NCI-H1694 (cell line): ENCODE results near the gene SH3RF3.

ENCODE experiments used
- DNase-seq: peaks from one replicate; lab custom pipeline; 2025; lab: John Stamatoyannopoulos, UW

The SH3RF3 gene

DNA sequence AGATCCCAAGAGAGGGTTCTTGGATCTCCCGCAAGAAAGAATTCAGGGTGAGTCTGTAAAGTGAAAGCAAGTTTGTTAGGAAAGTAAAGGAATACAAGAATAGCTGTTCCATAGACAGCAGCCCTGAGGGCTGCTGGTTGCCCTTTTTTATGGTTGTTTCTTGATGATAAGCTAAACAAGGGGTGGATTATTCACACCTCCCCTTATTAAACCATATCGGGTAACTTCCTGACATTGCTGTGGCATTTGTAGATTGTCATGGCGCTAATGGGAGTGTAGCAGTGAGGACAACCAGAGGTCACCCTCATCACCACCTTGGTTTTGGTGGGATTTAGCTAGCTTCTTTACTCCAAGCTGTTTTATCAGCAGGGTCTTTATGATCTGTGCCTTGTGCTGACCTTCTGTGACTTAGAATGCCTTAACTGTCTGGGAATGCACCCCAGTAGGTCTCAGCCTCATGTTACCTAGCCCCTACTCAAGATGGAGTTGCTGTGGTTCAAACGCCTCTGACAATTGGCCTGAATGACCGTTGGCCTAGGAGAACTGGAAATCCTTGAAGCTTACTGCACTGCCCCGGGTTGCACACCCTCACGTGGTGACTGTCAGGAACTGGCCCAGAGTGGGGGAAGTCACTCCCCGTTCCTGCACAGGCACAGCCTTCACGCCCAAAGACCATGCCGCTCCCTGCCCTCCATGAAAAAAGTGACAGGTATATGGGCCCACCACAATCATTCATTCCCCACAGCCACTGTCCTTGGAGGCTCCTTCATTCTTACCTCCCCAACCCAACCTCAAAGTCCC lies 347.8 kb downstream of the SH3RF3 start:
- no peak for DNase-seq

DNA sequence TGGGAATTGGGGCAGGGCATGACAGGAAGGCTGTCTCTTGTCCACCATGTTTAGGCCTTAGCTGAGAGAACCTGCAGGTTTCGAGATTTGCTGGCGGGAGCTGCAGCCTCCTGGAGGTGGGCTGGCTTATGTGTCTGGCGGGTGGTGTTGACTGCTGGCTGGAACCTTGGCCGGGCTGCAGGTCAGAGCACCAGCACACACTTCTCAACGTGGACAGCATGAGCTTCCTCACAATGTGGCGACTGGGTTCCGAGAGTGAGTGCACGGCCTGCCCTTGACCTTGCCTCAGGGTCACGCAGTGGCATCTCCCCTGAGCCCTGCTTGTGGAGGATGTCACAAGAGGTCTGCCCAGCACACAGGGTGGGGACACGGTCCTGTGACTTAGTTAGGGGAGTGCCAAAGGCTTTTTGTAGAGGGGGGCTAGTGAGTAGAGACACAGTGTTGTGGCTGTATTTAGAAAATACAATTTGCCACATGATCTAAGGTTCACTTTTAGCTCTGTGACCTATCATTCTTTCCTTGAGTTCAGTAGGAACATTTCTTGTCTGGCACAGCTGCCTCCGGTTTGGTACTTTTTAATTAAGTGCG lies 350.0 kb downstream of the SH3RF3 start:
- no peak for DNase-seq

DNA sequence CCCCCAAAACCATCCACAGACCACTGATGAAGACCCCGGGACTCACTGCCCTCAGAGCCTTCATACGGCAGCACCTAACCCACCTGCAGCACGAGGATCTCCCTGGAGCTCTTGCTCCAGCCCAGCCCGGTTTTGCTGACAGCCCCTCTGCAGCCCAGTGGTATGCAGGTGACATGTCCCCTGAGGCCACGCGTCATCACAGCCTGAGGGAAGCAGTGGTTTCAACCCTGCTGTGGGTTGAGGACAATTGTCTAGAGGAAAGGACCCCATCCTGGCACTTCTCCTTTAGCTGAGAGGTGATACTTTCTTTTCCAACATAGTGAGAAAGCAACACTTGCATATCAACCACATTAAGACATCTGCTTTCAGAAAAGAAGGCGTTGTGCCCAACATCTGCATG lies 350.8 kb downstream of the SH3RF3 start:
- DNase-seq: no peak

DNA sequence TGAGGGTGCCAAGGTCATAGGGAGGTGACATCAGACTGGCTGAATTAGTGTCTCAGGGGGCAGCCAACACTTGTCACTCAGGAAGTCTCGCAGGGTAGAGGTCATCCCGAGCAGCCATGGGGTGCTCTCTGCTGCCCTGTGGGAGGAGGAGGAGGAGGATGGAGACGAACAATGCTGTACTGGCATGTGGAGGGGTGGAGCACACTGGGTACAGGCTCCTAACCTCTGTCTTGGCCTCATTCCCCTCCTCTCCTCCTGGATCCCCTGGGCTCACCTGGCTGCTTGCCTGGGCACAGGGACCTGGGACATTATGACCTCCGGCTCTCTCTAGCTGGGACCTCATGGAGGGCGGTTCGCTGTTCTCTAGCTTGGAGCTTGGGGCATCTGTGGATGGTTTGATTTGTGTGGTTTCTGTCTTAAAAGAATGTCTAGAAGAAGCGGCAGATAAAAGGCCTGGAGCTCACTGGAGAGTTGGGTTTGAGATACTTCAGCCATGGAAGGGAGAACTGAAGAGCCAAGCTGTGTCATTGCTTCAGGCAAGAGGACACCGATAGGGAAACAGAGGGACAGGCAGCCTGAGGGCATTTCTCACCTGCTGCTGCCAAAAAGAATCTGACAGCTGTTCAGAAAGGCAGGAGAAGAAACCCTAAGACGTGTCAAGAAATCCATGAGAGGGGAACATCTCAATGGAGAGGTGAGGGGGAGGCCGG lies 351.6 kb downstream of the SH3RF3 start:
- no peak for DNase-seq

DNA sequence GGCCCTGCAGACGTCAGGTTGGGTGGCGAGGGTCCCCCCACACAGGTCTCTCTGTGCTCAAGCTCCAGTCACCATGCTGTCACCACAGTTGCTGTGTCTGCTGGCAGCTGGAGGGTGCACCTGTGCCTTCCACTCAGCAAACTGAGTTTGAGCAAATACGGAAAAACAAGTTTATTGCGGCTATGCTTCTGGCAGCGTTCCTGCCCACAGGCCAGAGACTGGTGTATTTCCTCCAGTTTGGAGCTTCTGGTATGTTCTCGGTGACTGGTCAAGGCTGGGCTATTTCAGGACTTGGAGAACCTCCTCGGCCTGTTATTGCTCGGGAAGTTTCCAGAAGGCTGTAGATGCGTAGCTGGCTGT lies 352.2 kb downstream of the SH3RF3 start:
- peak; percentile 71 for DNase-seq

DNA sequence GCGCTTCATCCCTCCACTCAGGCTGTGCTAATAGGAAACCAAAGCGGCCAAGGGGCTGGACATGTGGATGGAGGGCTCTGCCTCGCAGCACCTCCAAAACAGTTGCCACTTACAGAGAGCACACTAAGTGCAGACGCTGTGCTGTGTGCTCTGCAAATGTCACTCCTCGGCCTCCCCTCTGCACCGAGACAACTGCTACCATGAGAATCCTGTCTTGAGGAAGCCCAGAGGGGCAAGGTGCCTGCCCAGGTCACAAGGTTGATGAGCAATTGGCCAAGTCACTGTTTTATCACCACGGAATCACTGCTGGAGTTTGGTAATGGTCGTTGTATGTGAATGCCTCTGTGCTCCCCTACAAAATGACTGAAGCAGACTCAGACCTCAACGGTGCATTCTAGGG lies 352.6 kb downstream of the SH3RF3 start:
- no peak for DNase-seq

DNA sequence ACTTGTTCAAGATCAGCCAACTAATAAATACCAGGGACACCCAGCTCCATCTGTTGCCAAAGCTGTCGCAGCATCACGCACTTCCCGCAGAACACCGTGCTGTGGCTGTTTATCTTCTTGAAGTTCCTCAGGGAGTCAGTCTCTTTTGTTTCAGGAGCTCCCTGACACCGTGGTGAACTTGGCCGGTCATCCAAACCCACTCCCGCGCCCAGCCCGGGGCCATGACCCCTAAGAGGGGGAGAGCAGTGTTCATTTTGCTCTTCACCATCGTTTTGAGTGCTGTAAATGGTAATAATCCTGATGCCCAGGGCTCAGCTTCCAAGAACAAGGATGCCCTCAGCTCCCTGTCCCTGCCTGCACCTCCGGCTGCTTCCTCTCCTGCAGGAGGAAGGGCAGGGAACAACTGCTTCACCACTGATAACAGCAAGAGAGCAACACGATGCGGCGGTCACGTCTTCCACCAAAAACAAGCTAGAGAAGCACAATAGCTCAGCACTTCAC lies 353.4 kb downstream of the SH3RF3 start:
- peak; percentile 33 for DNase-seq

DNA sequence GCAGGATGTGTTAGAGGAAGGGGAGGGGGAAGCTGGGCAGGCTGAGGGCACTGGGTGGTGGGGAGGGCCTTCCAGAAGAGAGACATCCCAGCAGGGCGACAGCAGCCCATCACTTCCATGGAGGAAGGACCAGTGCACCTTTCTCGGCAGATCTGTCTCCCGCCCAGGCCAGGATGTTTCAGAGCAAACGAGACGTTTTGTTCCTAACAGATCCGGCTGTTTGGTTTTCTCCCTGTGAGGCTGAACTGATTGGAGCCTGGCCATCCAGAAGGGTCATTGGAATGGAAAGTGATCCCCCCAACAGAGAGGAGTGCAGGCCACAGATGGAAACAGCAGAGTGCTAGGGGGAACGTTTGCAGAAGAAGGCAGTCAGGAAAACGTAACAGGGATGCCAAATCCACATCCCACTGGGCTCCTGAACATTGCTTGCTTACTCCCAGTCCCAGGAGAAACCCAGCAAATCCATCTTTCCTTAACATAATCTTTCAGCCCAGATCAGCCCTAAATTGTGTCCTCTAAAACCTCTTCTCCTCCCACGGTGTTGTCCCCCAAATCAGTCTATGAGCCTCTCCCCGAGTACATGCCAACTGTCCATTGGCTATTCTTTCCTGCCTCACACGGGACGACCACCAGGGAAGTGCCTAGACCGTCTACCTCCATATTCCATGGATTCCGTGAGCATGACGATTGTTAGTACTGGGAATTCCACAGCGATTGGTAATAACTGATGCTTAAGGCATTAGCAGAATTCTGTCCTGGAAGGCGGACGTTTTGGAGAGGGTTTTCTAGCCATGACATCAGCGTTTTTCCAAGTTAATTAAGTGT lies 357.9 kb downstream of the SH3RF3 start:
- no peak for DNase-seq

DNA sequence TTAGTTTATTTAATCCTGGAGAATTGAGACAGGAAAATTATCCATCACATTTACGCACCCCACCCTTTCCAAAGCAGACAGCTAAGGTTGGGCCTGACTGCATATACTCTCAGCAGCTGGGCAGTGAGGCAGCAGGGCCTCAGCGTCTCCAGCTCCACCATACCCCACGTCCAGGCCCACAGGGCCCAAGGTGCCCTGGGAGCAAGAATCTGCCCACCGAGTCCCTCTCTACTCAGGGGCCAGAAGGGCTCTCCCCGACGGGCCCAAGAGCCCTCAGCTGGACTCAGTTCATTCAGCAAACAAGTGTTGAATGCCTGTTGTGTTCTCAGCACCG lies 358.5 kb downstream of the SH3RF3 start:
- DNase-seq: no peak

DNA sequence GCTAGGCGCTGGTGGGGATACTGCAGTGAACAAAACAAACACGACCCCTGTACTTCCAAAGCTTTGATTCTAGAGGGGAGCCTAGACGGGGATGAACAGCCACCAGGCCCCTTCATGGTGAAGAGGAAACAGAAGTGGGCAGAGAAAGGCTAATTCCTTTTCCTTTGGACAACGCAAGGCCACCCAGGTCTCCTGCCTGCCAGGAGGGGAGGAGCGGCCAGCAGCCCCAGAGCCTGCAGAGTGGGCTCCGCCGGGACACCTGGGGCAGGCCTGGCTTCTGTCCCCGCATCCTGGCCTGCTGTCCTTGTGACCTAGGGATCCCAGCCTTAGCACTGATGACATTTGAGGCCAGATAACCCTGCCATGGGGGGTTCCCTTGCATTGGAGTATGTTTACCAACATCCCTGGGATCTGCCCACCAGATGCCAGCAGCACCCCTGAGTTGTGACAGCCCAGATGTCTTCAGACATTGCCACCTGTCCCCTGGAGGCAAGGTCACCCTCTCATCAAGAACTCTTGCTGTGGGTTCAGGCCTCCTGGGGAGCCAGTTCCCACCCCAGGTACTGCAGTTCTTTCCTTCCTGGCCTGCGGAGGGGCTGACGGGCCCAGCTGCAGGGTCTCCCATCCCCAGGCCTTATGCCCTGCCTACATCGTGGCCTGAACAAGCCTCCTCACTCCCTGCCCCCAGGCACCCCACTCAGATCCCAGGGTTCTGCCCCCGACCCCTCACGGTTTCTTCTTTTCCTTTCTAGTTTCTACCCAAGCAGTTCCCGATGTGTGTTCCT lies 359.1 kb downstream of the SH3RF3 start:
- DNase-seq: no peak

DNA sequence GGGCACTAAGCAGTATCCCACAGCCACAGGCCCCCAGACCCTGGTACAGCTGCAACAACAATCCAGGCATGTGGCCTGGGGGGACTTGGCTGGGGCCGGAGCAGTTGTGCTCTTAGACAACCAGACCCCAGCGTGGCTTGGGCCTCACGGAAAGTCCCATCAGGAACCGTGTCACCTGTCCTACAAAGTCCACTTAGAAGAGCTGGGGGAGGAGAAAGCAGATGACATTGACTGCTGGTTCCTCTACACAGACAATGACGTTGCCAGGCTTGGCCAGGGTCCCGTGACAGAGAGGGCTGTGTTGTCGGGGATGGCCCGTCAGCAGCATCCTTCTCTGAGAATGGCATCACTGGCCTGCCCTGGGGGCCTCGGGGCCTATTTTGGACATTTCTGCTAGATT lies 360.3 kb downstream of the SH3RF3 start:
- DNase-seq: no peak

DNA sequence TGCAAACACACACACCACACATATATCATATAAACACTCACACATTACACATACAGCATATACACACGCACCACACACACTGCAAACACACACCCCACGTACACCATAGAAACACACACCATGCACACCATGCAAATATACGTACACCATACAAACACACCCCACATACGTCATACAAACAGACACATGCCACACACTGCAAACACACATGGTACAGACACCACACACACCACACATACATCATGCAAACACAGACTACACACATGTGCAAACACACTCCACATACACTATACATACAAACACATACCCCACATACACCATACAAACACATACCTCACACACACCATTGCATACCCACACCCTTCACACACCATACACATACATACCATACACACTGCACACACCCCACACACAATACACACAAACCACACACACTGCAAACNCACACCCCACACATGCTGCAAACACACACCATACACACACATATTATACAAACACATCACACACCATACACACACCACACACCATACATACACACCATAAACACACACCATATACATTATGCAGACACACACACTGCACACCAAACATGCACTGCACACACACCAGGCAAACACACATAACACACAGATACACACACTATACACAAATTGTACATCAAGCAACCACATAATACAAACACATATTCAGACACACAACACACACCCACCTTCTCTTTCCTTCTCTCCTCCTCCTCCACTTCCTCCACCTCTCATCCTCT lies 364.4 kb downstream of the SH3RF3 start:
- no peak for DNase-seq

DNA sequence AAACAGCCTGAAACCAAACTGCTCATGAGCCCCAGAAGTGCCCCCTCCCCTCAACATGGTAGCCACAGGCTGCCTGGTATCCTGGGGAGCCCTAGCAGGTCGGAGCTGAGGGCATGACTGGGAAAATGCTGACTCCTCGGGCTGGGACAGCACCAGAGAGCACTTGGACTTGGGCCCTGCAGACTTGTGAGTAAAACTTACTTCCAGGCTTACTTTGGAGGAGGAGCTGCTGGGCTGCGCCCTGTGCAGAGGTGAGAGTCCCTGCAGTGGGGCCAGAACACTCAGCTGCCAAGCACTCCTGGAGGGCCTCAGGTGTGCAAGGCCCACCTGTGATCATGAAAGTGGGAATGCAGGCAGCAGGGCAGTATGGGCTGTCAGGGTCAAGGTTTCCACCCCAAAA lies 365.3 kb downstream of the SH3RF3 start:
- DNase-seq: no peak

DNA sequence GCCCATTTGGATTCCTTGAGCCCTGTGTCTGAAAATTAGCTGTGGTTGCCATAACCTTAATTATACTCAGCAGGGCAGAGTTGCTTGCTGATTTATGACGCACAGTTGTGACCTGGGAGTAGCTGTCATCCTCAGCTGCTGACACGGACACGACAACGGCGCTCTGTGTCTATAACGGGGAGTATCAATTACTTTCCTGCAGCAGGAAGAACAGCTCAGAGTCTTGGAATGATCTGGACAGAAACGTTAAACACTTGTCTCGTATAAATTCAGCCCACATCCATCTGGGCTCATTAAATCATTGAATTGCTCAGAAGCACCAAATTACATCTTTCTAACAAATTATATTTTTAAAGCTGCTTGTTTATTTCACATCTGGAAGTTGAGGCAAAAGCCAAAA lies 368.5 kb downstream of the SH3RF3 start:
- no peak for DNase-seq

DNA sequence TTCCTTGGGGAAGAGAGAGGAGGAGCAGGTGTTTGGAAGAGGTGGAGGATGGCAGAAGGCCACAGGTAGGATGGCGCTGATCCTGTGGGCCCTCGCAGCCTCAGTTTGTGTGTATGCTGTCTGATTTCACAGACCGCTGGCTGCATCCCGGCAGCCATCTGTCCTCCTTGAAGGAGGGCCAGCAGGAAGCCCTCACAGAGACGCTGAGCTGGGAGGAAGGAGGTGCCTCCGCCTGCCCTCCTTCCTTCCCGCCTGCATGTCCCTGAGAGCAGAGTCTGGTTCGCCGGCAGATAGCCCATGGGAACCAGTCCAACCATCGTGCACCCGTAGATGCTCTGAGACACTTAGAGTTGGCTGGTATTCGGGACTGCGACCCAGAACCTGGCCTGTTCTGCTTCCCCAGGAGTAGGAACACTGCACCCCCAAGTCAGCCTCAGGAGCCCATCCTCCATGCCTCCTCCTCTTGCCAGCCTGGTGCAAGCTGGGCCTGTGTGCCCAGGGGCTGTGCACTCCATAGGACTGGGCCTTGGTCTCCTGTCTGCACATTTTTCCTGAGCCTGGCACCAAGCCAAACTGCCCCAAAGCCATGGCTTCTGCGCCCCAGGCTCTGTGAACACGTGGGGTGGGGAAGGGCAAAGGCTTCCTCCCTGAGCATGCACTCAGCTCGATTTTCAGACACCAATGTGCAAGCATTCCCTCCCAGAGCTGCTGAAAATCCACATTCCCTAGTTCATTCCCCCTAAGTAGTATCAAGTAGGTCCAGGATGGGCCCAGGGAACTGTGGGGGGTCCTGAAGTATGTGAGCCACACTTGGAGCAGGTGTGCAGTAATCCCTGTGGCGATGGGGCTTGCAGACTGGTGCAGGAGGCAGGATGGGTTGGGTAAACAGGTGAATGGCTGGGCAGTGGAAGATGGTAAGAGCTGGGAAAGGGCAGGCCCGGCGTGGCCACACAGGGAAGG lies 369.2 kb downstream of the SH3RF3 start:
- peak; percentile 22 for DNase-seq

DNA sequence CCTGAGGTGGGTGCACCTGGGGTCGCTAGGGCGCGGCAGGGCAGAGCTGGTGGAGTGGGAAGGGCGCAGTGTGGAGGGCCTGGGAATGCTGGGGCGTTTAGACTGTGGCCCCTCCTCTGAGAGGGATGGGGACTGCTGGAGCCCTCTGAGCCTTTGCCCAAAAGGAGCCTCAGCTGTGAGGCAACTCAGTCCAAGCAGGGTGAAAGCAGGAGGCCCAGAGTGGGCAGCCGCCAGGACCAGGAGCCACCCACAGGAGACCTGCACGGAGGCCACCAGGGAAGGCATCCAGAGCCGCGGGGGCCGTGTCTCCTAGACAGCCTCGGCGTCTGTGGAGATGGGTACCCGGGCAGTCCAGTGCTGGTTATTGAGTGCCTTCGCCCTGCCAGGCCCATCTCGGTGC lies 369.9 kb downstream of the SH3RF3 start:
- no peak for DNase-seq

DNA sequence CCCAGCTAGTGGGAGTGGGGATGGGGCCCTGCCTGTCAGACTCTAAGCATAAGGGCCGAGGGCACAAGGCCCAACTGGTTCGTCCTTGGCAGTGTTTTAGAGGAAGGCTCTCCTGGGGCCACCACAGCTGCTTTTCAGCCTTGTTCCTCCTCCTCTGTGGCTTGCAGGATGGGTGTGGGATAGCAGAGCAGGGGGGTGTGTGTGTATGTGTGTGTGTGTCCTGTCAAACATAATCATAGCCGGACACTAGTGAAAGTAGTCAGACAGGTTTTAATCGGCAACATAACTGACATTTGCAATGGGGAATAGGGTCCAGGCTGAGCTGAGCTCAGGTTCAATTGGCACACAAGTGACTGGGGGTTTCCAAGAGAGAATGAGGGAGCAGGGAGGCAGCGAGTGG lies 370.6 kb downstream of the SH3RF3 start:
- DNase-seq: no peak

DNA sequence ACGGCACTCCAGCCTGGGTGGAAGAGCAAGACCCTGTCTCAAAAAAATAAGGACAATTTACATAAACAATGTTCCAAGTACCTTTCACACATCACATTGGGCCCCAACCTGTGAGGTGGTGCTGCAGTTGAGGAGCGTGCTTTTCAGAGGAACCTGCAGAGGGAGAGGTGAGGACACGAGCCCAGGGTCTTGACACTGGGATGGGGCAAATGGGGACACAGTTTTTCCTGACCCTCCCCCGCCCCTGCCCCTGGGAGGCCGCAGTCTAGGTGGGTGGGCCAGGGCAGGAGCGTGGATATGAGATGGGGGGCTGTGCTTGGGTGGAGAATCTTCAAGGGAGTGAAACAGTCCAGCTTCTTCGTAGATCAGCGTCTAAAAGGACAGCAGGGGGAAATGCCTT lies 371.9 kb downstream of the SH3RF3 start:
- no peak for DNase-seq

DNA sequence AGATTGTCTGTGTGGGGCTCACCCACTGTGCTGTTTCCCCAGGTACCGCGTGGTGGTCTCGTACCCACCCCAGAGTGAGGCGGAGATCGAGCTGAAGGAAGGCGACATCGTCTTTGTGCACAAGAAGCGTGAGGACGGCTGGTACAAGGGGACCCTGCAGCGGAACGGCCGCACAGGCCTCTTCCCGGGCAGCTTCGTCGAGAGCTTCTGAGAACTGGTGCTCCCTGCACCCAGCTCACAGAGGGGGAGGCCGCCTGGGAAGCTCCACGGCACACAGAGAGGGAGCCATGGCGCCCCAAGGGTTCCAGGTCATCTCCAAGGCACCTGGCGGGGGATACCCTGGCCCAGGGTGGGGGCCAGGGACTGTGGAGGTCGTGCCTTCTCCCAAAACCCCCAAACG lies 372.5 kb downstream of the SH3RF3 start:
- no peak for DNase-seq

DNA sequence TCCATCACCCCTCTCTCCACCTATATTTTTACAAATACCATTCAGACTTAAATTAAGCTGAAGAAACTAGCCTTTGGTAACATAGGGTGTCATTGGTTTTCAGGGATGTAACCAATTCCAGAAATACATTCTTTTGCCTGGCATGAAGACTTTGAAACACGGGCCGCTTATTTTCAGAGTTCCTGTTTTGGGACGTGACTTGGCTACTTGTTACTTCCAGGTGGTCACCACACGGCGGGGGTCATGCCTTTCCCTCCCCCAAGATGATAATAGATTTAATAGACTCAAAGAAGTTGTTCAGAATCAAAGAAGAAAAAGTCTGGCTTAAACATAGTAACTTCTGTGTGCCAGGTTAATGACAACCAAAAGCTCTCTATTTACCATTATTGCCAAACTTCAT lies 374.2 kb downstream of the SH3RF3 start:
- DNase-seq: no peak
